ENCODE data around the gene MAGEA4. TPM values are rescaled to one million over a fixed set of nuclear protein-coding genes. Genes with fewer than 3 reads are reported as not detected.

Gene MAGEA4
- total and polyA plus RNA-seq, 2 donors (not counting 1 experiment from before 2014, with no cell fraction given), result not detected

GRCh38 chrX:151889421-151889820, 23.3 kb upstream of the MAGEA4 start:
- CTCF ChIA-PET, result no interaction called here
- TF ChIP-seq EZH2 (IDR thresholded peaks at IDR 0.05; ENCODE audit: borderline replicate concordance, insufficient read depth, low read depth, low read length, poor library complexity, severe bottlenecking), result no peak
- TF ChIP-seq, protein P1, sequence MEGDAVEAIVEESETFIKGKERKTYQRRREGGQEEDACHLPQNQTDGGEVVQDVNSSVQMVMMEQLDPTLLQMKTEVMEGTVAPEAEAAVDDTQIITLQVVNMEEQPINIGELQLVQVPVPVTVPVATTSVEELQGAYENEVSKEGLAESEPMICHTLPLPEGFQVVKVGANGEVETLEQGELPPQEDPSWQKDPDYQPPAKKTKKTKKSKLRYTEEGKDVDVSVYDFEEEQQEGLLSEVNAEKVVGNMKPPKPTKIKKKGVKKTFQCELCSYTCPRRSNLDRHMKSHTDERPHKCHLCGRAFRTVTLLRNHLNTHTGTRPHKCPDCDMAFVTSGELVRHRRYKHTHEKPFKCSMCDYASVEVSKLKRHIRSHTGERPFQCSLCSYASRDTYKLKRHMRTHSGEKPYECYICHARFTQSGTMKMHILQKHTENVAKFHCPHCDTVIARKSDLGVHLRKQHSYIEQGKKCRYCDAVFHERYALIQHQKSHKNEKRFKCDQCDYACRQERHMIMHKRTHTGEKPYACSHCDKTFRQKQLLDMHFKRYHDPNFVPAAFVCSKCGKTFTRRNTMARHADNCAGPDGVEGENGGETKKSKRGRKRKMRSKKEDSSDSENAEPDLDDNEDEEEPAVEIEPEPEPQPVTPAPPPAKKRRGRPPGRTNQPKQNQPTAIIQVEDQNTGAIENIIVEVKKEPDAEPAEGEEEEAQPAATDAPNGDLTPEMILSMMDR (IDR thresholded peaks at IDR 0.05), result no peak
- Histone ChIP-seq H2AFZ (ENCODE audit: insufficient read depth, low read depth, low read length, poor library complexity, severe bottlenecking) (no peak overlapping the region), H3K79me2 (ENCODE audit: control insufficient read depth, insufficient read depth, low read length) (no peaks in the 10 kb centered on the region), H4K20me1 (ENCODE audit: control insufficient read depth, insufficient read depth, low read length, poor library complexity, severe bottlenecking) (no peaks in the 10 kb centered on the region), H3K9me3 (ENCODE audit: control extremely low read depth in 1 of 3, control insufficient read depth in 2 of 3, insufficient read depth in 1 of 3, low read length in 2 of 3) (peaks cover 0 to 6% (median 0%) of the 10 kb centered on the region in 3 donors), H3K4me2 (replicated peaks; ENCODE audit: low read depth, low read length, poor library complexity, severe bottlenecking) (no peak overlapping the region), H3K4me3 (ENCODE audit: control extremely low read depth in 1 of 5, extremely low read depth in 1 of 5, insufficient read depth in 1 of 5, low read depth in 2 of 5, low read length in 4 of 5) (no peak overlapping the region), H3K27ac (ENCODE audit: low read length in 2 of 2) (no peak overlapping the region), H3K27me3 (replicated peaks in 1 of 4; ENCODE audit: control extremely low read depth in 1 of 4, control insufficient read depth in 3 of 4, insufficient read depth in 4 of 4, low read length in 3 of 4) (no peaks in the 10 kb centered on the region), H3K9ac (ENCODE audit: low read length) (no peak overlapping the region), H3K36me3 (replicated peaks in 1 of 2; ENCODE audit: control extremely low read depth in 1 of 2, control insufficient read depth in 1 of 2, extremely low read depth in 1 of 2, insufficient read depth in 2 of 2, low read length in 1 of 2) (no peaks in the 10 kb centered on the region), H3K4me1 (ENCODE audit: control insufficient read depth in 2 of 2, insufficient read depth in 2 of 2, low read length in 2 of 2) (no peaks in the 10 kb centered on the region)
- DNase-seq, result no peak
- WGBS (ENCODE audit: insufficient coverage), result no CpG with 5 or more reads among the region's 2 CpGs
- Mint-ChIP-seq H3K27me3 (no peaks in the 10 kb centered on the region), H3K4me3 (no peak overlapping the region), H3K4me1 (no peaks in the 10 kb centered on the region), H3K27ac (no peak overlapping the region), H3K9me3 (ENCODE audit: insufficient read depth) (no peaks in the 10 kb centered on the region)
- intact Hi-C loops (cut with micrococcal nuclease), result no loop called here
- ATAC-seq (ENCODE audit: low read depth), result no peak
- POLR2A ChIA-PET, result no interaction called here

DNA sequence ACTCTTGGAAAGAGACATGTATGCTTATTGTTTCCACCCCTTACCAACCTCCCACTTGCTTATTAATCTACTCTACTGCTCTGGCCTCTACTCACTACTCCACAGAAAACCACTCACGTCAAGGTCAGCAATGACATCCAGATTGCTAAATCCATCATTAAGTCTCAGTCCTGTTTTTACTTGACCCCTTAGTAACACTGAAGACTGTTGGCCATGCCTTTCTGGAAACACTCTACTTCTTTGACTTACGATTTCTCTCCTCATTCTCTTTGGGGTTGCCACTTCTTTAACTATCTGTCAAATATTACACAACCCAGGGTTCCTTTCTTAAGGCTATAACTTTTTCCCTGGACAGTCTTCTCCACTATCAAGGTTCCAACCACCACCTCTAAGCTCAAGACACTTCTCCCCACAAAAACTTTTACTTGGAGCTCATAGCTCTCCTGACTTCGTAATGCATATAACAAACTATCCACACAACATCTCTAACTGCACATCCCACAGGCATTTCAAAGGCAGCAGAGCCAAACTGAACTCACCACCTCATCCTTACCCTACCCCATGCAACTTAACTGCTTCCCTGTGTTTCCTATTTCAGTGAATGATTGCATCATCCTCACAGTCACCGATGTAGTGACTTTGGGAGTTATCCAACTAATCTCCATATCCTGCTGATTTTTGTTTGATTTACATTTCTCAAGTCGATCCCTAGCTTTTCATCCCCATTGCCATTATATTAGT, 15.8 kb upstream of the MAGEA4 start:
- intact Hi-C loops (cut with micrococcal nuclease), result no loop called here
- Mint-ChIP-seq H3K27me3 (no peaks in the 10 kb centered on the region), H3K9me3 (ENCODE audit: insufficient read depth) (no peaks in the 10 kb centered on the region), H3K27ac (no peak overlapping the region), H3K4me1 (no peaks in the 10 kb centered on the region), H3K4me3 (no peak overlapping the region)
- CTCF ChIA-PET, result no interaction called here
- Histone ChIP-seq H3K4me2 (replicated peaks; ENCODE audit: low read depth, low read length, poor library complexity, severe bottlenecking) (no peak overlapping the region), H2AFZ (ENCODE audit: insufficient read depth, low read depth, low read length, poor library complexity, severe bottlenecking) (no peak overlapping the region), H3K36me3 (replicated peaks in 1 of 2; ENCODE audit: control extremely low read depth in 1 of 2, control insufficient read depth in 1 of 2, extremely low read depth in 1 of 2, insufficient read depth in 2 of 2, low read length in 1 of 2) (no peaks in the 10 kb centered on the region), H3K4me1 (ENCODE audit: control insufficient read depth in 2 of 2, insufficient read depth in 2 of 2, low read length in 2 of 2) (no peaks in the 10 kb centered on the region), H3K9ac (ENCODE audit: low read length) (no peak overlapping the region), H4K20me1 (ENCODE audit: control insufficient read depth, insufficient read depth, low read length, poor library complexity, severe bottlenecking) (no peaks in the 10 kb centered on the region), H3K79me2 (ENCODE audit: control insufficient read depth, insufficient read depth, low read length) (no peaks in the 10 kb centered on the region), H3K27me3 (replicated peaks in 1 of 4; ENCODE audit: control extremely low read depth in 1 of 4, control insufficient read depth in 3 of 4, insufficient read depth in 4 of 4, low read length in 3 of 4) (peaks cover 0 to 3% (median 0%) of the 10 kb centered on the region in 4 experiments), H3K4me3 (ENCODE audit: control extremely low read depth in 1 of 5, extremely low read depth in 1 of 5, insufficient read depth in 1 of 5, low read depth in 2 of 5, low read length in 4 of 5) (no peak overlapping the region), H3K27ac (ENCODE audit: low read length in 2 of 2) (no peak overlapping the region), H3K9me3 (ENCODE audit: control extremely low read depth in 1 of 3, control insufficient read depth in 2 of 3, insufficient read depth in 1 of 3, low read length in 2 of 3) (no peaks in the 10 kb centered on the region)
- no peak for TF ChIP-seq EZH2 (IDR thresholded peaks at IDR 0.05; ENCODE audit: borderline replicate concordance, insufficient read depth, low read depth, low read length, poor library complexity, severe bottlenecking)
- TF ChIP-seq, protein P1 (IDR thresholded peaks at IDR 0.05), result no peak
- WGBS (ENCODE audit: insufficient coverage), result 86% methylated on average over 3 of the region's 5 CpGs
- POLR2A ChIA-PET, result no interaction called here
- ATAC-seq (ENCODE audit: low read depth) (no peak), DNase-seq (no peak)
